IMR-90 (cell line): ENCODE results near the gene LARP1B. TPM values are rescaled to one million over a fixed set of nuclear protein-coding genes. Genes with fewer than 3 reads are reported as not detected.

Experiments
- ATAC-seq: fragments of 200-7000 bp; cut with Tn5 transposase; 2 replicates; pipeline ENCODE4 v1.9.1; 2020; ENCODE audit warnings: low read depth, mild to moderate bottlenecking, moderate library complexity
- BruUV-seq: library from RNA; stranded (reverse); fragments of 400-500 nt; replicated peaks from 2 replicates; lab custom pipeline; 2021; lab: Mats Ljungman, UMichigan
- CTCF ChIA-PET: fragments of 300-600 bp; formaldehyde crosslinking; extraction: SDS; loops from one replicate; lab custom pipeline; 2021; ENCODE audit warnings: antibody characterized with exemption; lab: Yijun Ruan, JAX
- POLR2A ChIA-PET: fragments of 300-600 bp; sonication (Branson Sonifier 250); formaldehyde crosslinking; loops from one replicate; lab custom pipeline; 2022; ENCODE audit warnings: antibody characterized with exemption; ENCODE audit not compliant: unreplicated experiment; lab: Charles Lee
- DNase-seq: peaks from one replicate; pipeline ENCODE4 v3.0.0; 2013
- H2AFZ ChIP-seq: replicated peaks from 2 replicates; pipeline ENCODE3; 2013; ENCODE audit warnings: low read length, mild to moderate bottlenecking; ENCODE audit not compliant: poor library complexity
- H2AK5ac ChIP-seq: 2 replicates; pipeline ENCODE4 v1.6.1; 2013; ENCODE audit warnings: low read depth, low read length, inconsistent platforms
- H2AK9ac ChIP-seq: replicated peaks from 2 replicates; pipeline ENCODE3; 2013; ENCODE audit warnings: mild to moderate bottlenecking, low read depth, low read length, moderate library complexity; ENCODE audit not compliant: poor library complexity
- H2BK120ac ChIP-seq: 2 replicates; pipeline ENCODE4 v1.6.1; 2013; ENCODE audit warnings: low read depth, low read length, inconsistent platforms
- H2BK15ac ChIP-seq: 3 replicates; pipeline ENCODE4 v1.6.1; 2013; ENCODE audit warnings: low read depth, low read length, inconsistent platforms
- H2BK20ac ChIP-seq: 2 replicates; pipeline ENCODE4 v1.6.1; 2013; ENCODE audit warnings: low read depth, mild to moderate bottlenecking, inconsistent platforms, low read length, moderate library complexity
- H2BK5ac ChIP-seq: 2 replicates; pipeline ENCODE4 v1.6.1; 2013; ENCODE audit warnings: mild to moderate bottlenecking, low read depth, low read length, inconsistent platforms; ENCODE audit not compliant: poor library complexity, severe bottlenecking
- H3K14ac ChIP-seq: replicated peaks from 2 replicates; pipeline ENCODE4 v1.6.1; 2013; ENCODE audit warnings: low read depth, low read length, inconsistent platforms
- H3K18ac ChIP-seq: 2 replicates; pipeline ENCODE4 v1.6.1; 2013; ENCODE audit warnings: low read depth, low read length, control low read depth
- H3K23ac ChIP-seq: 2 replicates; pipeline ENCODE4 v1.6.1; 2013; ENCODE audit warnings: low read depth, low read length, inconsistent platforms
- H3K27ac ChIP-seq: 2 replicates; pipeline ENCODE4 v1.5.1; 2013; ENCODE audit warnings: mild to moderate bottlenecking, control low read depth, low read length; ENCODE audit not compliant: insufficient read depth
- H3K27me3 ChIP-seq: 2 replicates; pipeline ENCODE4 v1.6.1; 2013; ENCODE audit warnings: low read length; ENCODE audit not compliant: control insufficient read depth, insufficient read depth
- H3K36me3 ChIP-seq: 2 replicates; pipeline ENCODE4 v1.6.1; 2013; ENCODE audit warnings: low read length, mixed read lengths; ENCODE audit not compliant: control insufficient read depth, insufficient read depth
- H3K4ac ChIP-seq: 2 replicates; pipeline ENCODE4 v1.6.1; 2013; ENCODE audit warnings: low read depth, low read length, inconsistent platforms
- H3K4me1 ChIP-seq: 2 replicates; pipeline ENCODE4 v1.6.1; 2013; ENCODE audit warnings: low read length, mixed read lengths; ENCODE audit not compliant: control insufficient read depth, insufficient read depth
- H3K4me2 ChIP-seq: 2 replicates; pipeline ENCODE4 v1.6.1; 2013; ENCODE audit warnings: low read depth, mild to moderate bottlenecking, control low read depth, low read length, moderate library complexity
- H3K4me3 ChIP-seq: 2 replicates; pipeline ENCODE4 v1.5.1; 2013; ENCODE audit warnings: low read depth, mild to moderate bottlenecking, control low read depth, low read length, moderate library complexity; ENCODE audit not compliant: insufficient read depth
- H3K56ac ChIP-seq: 2 replicates; pipeline ENCODE4 v1.6.1; 2013; ENCODE audit warnings: low read length, inconsistent platforms; ENCODE audit not compliant: insufficient read depth; ENCODE audit errors: extremely low read depth
- H3K79me1 ChIP-seq, 2 experiments: 2 replicates each; pipeline ENCODE4 v1.6.1; 2013; ENCODE audit warnings: low read length in 2 of 2, inconsistent platforms in 1 of 2, low read depth in 1 of 2
- H3K9ac ChIP-seq: 2 replicates; pipeline ENCODE4 v1.6.1; 2013; ENCODE audit warnings: low read depth, low read length, control low read depth
- H3K9me1 ChIP-seq: 2 replicates; pipeline ENCODE4 v1.6.1; 2013; ENCODE audit warnings: low read length, inconsistent platforms; ENCODE audit not compliant: insufficient read depth
- H3K9me3 ChIP-seq: 2 replicates; pipeline ENCODE4 v1.6.1; 2013; ENCODE audit warnings: low read length; ENCODE audit not compliant: control insufficient read depth, insufficient read depth
- H4K20me1 ChIP-seq: 2 replicates; pipeline ENCODE4 v1.6.1; 2013; ENCODE audit warnings: low read length, inconsistent platforms; ENCODE audit not compliant: insufficient read depth
- H4K5ac ChIP-seq: 2 replicates; pipeline ENCODE4 v1.6.1; 2013; ENCODE audit warnings: mild to moderate bottlenecking, low read depth, low read length, control low read depth
- H4K8ac ChIP-seq, 2 experiments: 2 replicates each; pipeline ENCODE4 v1.6.1; 2013; ENCODE audit warnings: low read depth in 2 of 2, low read length in 2 of 2, control low read depth in 1 of 2, inconsistent platforms in 1 of 2
- H4K91ac ChIP-seq: 2 replicates; pipeline ENCODE4 v1.6.1; 2013; ENCODE audit warnings: low read depth, low read length, inconsistent platforms; ENCODE audit not compliant: insufficient read depth
- BHLHE40 ChIP-seq: fragments of 150-350 bp; IDR thresholded peaks from 2 replicates; pipeline ENCODE4 v1.6.1; 2016; ENCODE audit warnings: mild to moderate bottlenecking, low read depth, low read length
- CEBPB ChIP-seq: IDR thresholded peaks from 2 replicates; pipeline ENCODE4 v1.6.1; 2012; ENCODE audit warnings: low read depth, low read length, improper control_type of control experiment
- CHD1 ChIP-seq: IDR thresholded peaks from 2 replicates; pipeline ENCODE4 v1.6.1; 2012; ENCODE audit warnings: low read depth, low read length, improper control_type of control experiment
- CTCF ChIP-seq: conservative IDR thresholded peaks from 2 replicates; pipeline ENCODE4 v1.5.1; 2012; ENCODE audit warnings: mild to moderate bottlenecking, low read depth, low read length, improper control_type of control experiment
- ELK1 ChIP-seq: fragments of 150-350 bp; IDR thresholded peaks from 2 replicates; pipeline ENCODE4 v1.6.1; 2016; ENCODE audit warnings: low read depth, mild to moderate bottlenecking, low read length, moderate library complexity, borderline replicate concordance
- FOS ChIP-seq: fragments of 150-350 bp; IDR thresholded peaks from 2 replicates; pipeline ENCODE4 v1.6.1; 2016; ENCODE audit warnings: low read depth, low read length
- MAFK ChIP-seq: IDR thresholded peaks from 2 replicates; pipeline ENCODE4 v1.6.1; 2012; ENCODE audit warnings: low read depth, low read length, improper control_type of control experiment
- MAZ ChIP-seq: IDR thresholded peaks from 2 replicates; pipeline ENCODE4 v1.6.1; 2012; ENCODE audit warnings: low read depth, mild to moderate bottlenecking, low read length, improper control_type of control experiment, moderate library complexity, borderline replicate concordance
- MXI1 ChIP-seq: IDR thresholded peaks from 2 replicates; pipeline ENCODE4 v1.6.1; 2012; ENCODE audit warnings: low read depth, mild to moderate bottlenecking, low read length, moderate library complexity, borderline replicate concordance
- NFE2L2 ChIP-seq: fragments of 150-350 bp; IDR thresholded peaks from 2 replicates; pipeline ENCODE4 v1.6.1; 2016; ENCODE audit warnings: low read depth, mild to moderate bottlenecking, low read length
- POLR2A ChIP-seq: IDR thresholded peaks from 2 replicates; pipeline ENCODE4 v1.6.1; 2012; ENCODE audit warnings: mild to moderate bottlenecking, low read depth, low read length
- RAD21 ChIP-seq: IDR thresholded peaks from 2 replicates; pipeline ENCODE4 v1.6.1; 2012; ENCODE audit warnings: low read length, improper control_type of control experiment
- RCOR1 ChIP-seq: IDR thresholded peaks from 2 replicates; pipeline ENCODE4 v1.6.1; 2012; ENCODE audit warnings: mild to moderate bottlenecking, low read length, improper control_type of control experiment; ENCODE audit not compliant: insufficient replicate concordance
- RFX5 ChIP-seq: IDR thresholded peaks from 2 replicates; pipeline ENCODE4 v1.8.0; 2012; ENCODE audit warnings: low read depth, mild to moderate bottlenecking, low read length, moderate library complexity
- SMC3 ChIP-seq: fragments of 150-350 bp; IDR thresholded peaks from 2 replicates; pipeline ENCODE4 v1.6.1; 2016; ENCODE audit warnings: low read depth, mild to moderate bottlenecking, antibody characterized with exemption, low read length, moderate library complexity
- USF2 ChIP-seq: fragments of 150-350 bp; IDR thresholded peaks from 2 replicates; pipeline ENCODE4 v1.6.1; 2017; ENCODE audit warnings: mild to moderate bottlenecking, antibody characterized with exemption, low read length, low read depth
- WGBS, 2 experiments: methylation state at CpG; one replicate each; pipeline versions ENCODE4 v1.1.5 to v1.1.7; 2013; ENCODE audit warnings: missing lambda C conversion rate in 2 of 2; ENCODE audit not compliant: insufficient read length in 1 of 2; ENCODE audit errors: extremely low coverage in 2 of 2; 5-methylcytosine and 5-hydroxymethylcytosine counted together
- dilution Hi-C: fragments of 300-500 bp; cut with HindIII; formaldehyde crosslinking; loops from one replicate; pipeline ENCODE4 v1.14.3; 2018; ENCODE audit warnings: low sequenced_read_pairs; ENCODE audit not compliant: unreplicated experiment
- in situ Hi-C: fragments of 300-500 bp; cut with MboI; formaldehyde crosslinking; loops from 3 replicates; pipeline ENCODE4 v1.14.3; 2019; ENCODE audit warnings: low sequenced_read_pairs, inconsistent platforms, mixed read lengths
- intact Hi-C: fragments of 100-400 bp; cut with micrococcal nuclease; formaldehyde crosslinking; loops from 2 replicates; pipeline ENCODE4 v1.10.0; 2022
- polyA plus RNA-seq, 3 experiments: library from polyadenylated mRNA; depleted of rRNA; stranded (reverse); fragments of >200 nt; gene quantifications; 2 replicates each; pipeline ENCODE4 v1.2.3, GENCODE V29; 2012; ENCODE audit warnings: low replicate concordance in 1 of 3
- total RNA-seq: library from RNA; depleted of rRNA; stranded (reverse); fragments of >200 nt; gene quantifications from 2 replicates; pipeline ENCODE4 v1.2.3, GENCODE V29; 2012

Gene LARP1B
- total and polyA plus RNA-seq, 2 of the 4 experiments (the other 2 are of a cell fraction), result 8.8 to 11.1 TPM

GRCh38 chr4:128161138-128161537 is 100.0 kb downstream of the LARP1B start:
- H2AK5ac ChIP-seq, result peak overlapping the region; percentile 77
- ChIA-PET POLR2A (no interaction called here), CTCF (interaction anchor here (0.7 to 0.8 kb wide), 2 partner anchors 143 to 303 kb away, joined by 3 read pairs; no protein-coding TSS in a partner anchor)
- in situ Hi-C loops, result no loop called here
- H3K79me1 ChIP-seq, result no peaks in the 10 kb centered on the region; a peak in 1 of 4 replicates
- no peak overlapping the region for H3K4me2 ChIP-seq
- H3K4ac ChIP-seq, result peak overlapping the region; percentile 61
- dilution Hi-C loops, result no loop called here
- H2BK120ac ChIP-seq, result peak overlapping the region; percentile 64
- H3K9me1 ChIP-seq, result no peaks in the 10 kb centered on the region; the same call in 1 of the 2 replicates
- H3K27me3 ChIP-seq, result no peaks in the 10 kb centered on the region
- no peak overlapping the region for H3K4me3 ChIP-seq
- no CpG with 5 or more reads among the region's 1 CpG for WGBS, 2 experiments
- peak overlapping the region; percentile 53 for H2BK5ac ChIP-seq
- TF ChIP-seq POLR2A, result no peak
- no peak for TF ChIP-seq MXI1
- no peak for TF ChIP-seq RAD21
- no peak for TF ChIP-seq CEBPB
- TF ChIP-seq CHD1, result no peak
- TF ChIP-seq NFE2L2, result no peak
- TF ChIP-seq RCOR1, result no peak
- TF ChIP-seq MAZ, result no peak
- no peak for TF ChIP-seq SMC3
- no peak for TF ChIP-seq MAFK
- no peak for TF ChIP-seq ELK1
- no peak for TF ChIP-seq RFX5
- TF ChIP-seq CTCF, result no peak
- TF ChIP-seq BHLHE40, result no peak
- TF ChIP-seq FOS, result no peak
- no peak for TF ChIP-seq USF2
- peak overlapping the region; percentile 78 for H4K5ac ChIP-seq
- DNase-seq (no peak), ATAC-seq (no peak)
- H4K91ac ChIP-seq, result peak overlapping the region; percentile 12; the same call in 1 of the 2 replicates
- H3K18ac ChIP-seq, result peak overlapping the region; percentile 86
- H2AFZ ChIP-seq, result no peak overlapping the region
- intact Hi-C loops, result no loop called here
- no peaks in the 10 kb centered on the region for H3K9me3 ChIP-seq
- no peak overlapping the region for H3K9ac ChIP-seq
- H3K27ac ChIP-seq, result peak overlapping the region; percentile 58; the same call in 1 of the 2 replicates
- peak overlapping the region in 1 of 2 experiments; percentile 45; a peak in 3 of 4 replicates for H4K8ac ChIP-seq
- H3K4me1 ChIP-seq, result peaks cover 14% of the 10 kb centered on the region
- no peaks in the 10 kb centered on the region for H4K20me1 ChIP-seq
- H3K23ac ChIP-seq, result no peak overlapping the region
- H3K56ac ChIP-seq, result no peak overlapping the region
- no peak overlapping the region for H2AK9ac ChIP-seq
- peak overlapping the region; percentile 84 for H2BK20ac ChIP-seq
- peak overlapping the region; percentile 80; the same call in 1 of the 3 replicates for H2BK15ac ChIP-seq
- no TSS peak for BruUV-seq
- peak overlapping the region; percentile 71; the same call in 1 of the 2 replicates for H3K14ac ChIP-seq
- H3K36me3 ChIP-seq, result peaks cover 2% of the 10 kb centered on the region
